Measurements from ENCODE around the gene COX7A2L. TPM values are rescaled to one million over a fixed set of nuclear protein-coding genes. Genes with fewer than 3 reads are reported as not detected.

Gene COX7A2L
- total and polyA plus RNA-seq, 2 of the 8 experiments (the other 6 are each of a cell fraction or from before 2014, with no cell fraction given): 85.6 to 114 TPM

DNA sequence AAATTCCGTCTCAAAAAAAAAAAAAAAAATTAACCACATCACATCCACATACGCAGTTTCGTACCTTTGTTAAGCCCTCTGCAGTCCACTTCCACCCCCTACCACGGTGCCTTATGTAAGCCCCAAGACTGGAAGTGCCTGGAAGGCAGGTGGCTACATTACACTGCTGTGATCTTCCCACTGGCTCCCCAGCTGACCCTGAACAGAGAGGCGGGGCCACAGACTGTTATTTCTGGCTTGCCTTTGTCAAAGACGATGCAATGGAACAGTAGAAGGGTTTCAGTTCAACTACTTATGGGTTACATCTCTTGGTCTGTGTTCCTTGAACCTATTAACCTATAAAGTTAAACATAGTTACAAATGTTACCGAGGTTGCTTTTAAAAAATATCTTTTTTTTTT lies 15.7 kb upstream of the COX7A2L start (continued):
- TF ChIP-seq SIN3A (conservative IDR thresholded peaks at IDR 0.05 in 1 of 2, IDR thresholded peaks at IDR 0.05 in 1 of 2; ENCODE audit: low read depth in 1 of 2, low read length in 2 of 2): no peak
- TF ChIP-seq PHF8 (conservative IDR thresholded peaks at IDR 0.05; ENCODE audit: low read depth, low read length): no peak
- TF ChIP-seq CREB1 (IDR thresholded peaks at IDR 0.05): no peak
- TF ChIP-seq SIRT6 (IDR thresholded peaks at IDR 0.05; ENCODE audit: low read length): no peak

Measured in H1 (cell line).